LoVo (cell line): ENCODE results near the gene ZNF71.
"Not testable (repeated sequence)": the region's sequence is repeated elsewhere in the genome, so short reads cannot be mapped to it uniquely, and the experiment has no call there.

Source experiments
- DNase-seq: peaks from one replicate; pipeline ENCODE4 v3.0.0-alpha.2; 2016; ENCODE audit warnings: low spot score

Gene ZNF71

GRCh38 chr19:56623006-56623405 lies 27.9 kb downstream of the ZNF71 start:
- no peak for DNase-seq

GRCh38 chr19:56625708-56626107 lies 30.6 kb downstream of the ZNF71 start:
- DNase-seq, result no peak

- DNase-seq, result no peak
Observed at GRCh38 chr19:56633021-56633420, 37.9 kb downstream of the ZNF71 start.

GRCh38 chr19:56637976-56638555 lies 43.0 kb downstream of the ZNF71 start:
- peak; percentile 5 for DNase-seq

GRCh38 chr19:56639217-56639616 lies 44.1 kb downstream of the ZNF71 start:
- DNase-seq, result no peak

- DNase-seq, result no peak
Observed at GRCh38 chr19:56642711-56643459, 47.8 kb downstream of the ZNF71 start, which contains the start of gene SMIM17. TSS of gene SMIM17 (plus strand) at chr19:56643159. CDS start at chr19:56645668, 2,509 bp downstream.

- no peak for DNase-seq
Observed at GRCh38 chr19:56643460-56643955, 48.4 kb downstream of the ZNF71 start.

- no peak for DNase-seq
Observed at GRCh38 chr19:56654151-56654550, 59.0 kb downstream of the ZNF71 start.

GRCh38 chr19:56660381-56661107 lies 65.4 kb downstream of the ZNF71 start:
- DNase-seq, result no peak

GRCh38 chr19:56661248-56661647 lies 66.1 kb downstream of the ZNF71 start:
- no peak for DNase-seq

- no peak for DNase-seq
Observed at GRCh38 chr19:56663931-56664500, 68.9 kb downstream of the ZNF71 start.

GRCh38 chr19:56664511-56664910 lies 69.4 kb downstream of the ZNF71 start:
- no peak for DNase-seq

- DNase-seq, result no peak
Observed at GRCh38 chr19:56667311-56667870, 72.3 kb downstream of the ZNF71 start.

- no peak for DNase-seq
Observed at GRCh38 chr19:56668676-56669075, 73.6 kb downstream of the ZNF71 start.

GRCh38 chr19:56670401-56670960 lies 75.4 kb downstream of the ZNF71 start:
- DNase-seq, result no peak

- DNase-seq, result no peak
Observed at GRCh38 chr19:56670961-56671612, 76.0 kb downstream of the ZNF71 start.

GRCh38 chr19:56671613-56671994 lies 76.5 kb downstream of the ZNF71 start, which contains the start of gene ZNF835:
TSS of gene ZNF835 (minus strand) at chr19:56671757. CDS start at chr19:56665198, 6,559 bp downstream.
- no peak for DNase-seq

GRCh38 chr19:56672610-56673009 lies 77.5 kb downstream of the ZNF71 start:
- DNase-seq, result not testable (repeated sequence)
